LNCaP clone FGC (cell line): ENCODE measurements around the gene CNST.

Source experiments
- DNase-seq: peaks from one replicate; pipeline ENCODE4 v3.0.0-alpha.2; 2011; ENCODE audit warnings: low read depth
- H3K4me3 ChIP-seq: 2 replicates; pipeline ENCODE4 v1.5.1; 2011; ENCODE audit warnings: mild to moderate bottlenecking, low read depth, low read length, control low read depth
- TF ChIP-seq, protein P1 (sequence below): IDR thresholded peaks from 2 replicates; pipeline ENCODE4 v1.5.1; 2012; ENCODE audit warnings: mild to moderate bottlenecking; ENCODE audit not compliant: control insufficient read depth, insufficient read depth; ENCODE audit errors: extremely low read depth

Gene CNST

DNA sequence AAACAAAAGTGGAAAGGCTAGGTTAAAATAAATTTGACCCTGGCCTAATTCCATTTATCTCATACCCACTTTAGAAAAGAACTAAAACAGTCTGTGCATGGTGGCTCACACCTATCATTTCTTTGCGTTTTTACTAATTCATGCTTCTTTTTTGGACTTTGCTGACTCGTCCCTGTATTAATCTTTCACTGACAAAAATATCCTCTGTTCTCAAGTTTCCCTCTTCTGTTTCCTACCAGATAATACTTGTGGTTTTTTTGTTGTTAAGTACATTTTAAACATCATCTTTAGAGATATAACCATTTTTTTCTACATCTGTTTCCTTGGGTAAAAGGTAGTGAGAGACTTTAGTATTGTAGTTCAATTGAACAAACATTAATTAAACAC lies 11.5 kb downstream of the CNST start:
- no peak overlapping the region for H3K4me3 ChIP-seq
- DNase-seq = no peak
- TF ChIP-seq, protein P1, sequence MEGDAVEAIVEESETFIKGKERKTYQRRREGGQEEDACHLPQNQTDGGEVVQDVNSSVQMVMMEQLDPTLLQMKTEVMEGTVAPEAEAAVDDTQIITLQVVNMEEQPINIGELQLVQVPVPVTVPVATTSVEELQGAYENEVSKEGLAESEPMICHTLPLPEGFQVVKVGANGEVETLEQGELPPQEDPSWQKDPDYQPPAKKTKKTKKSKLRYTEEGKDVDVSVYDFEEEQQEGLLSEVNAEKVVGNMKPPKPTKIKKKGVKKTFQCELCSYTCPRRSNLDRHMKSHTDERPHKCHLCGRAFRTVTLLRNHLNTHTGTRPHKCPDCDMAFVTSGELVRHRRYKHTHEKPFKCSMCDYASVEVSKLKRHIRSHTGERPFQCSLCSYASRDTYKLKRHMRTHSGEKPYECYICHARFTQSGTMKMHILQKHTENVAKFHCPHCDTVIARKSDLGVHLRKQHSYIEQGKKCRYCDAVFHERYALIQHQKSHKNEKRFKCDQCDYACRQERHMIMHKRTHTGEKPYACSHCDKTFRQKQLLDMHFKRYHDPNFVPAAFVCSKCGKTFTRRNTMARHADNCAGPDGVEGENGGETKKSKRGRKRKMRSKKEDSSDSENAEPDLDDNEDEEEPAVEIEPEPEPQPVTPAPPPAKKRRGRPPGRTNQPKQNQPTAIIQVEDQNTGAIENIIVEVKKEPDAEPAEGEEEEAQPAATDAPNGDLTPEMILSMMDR = no peak

DNA sequence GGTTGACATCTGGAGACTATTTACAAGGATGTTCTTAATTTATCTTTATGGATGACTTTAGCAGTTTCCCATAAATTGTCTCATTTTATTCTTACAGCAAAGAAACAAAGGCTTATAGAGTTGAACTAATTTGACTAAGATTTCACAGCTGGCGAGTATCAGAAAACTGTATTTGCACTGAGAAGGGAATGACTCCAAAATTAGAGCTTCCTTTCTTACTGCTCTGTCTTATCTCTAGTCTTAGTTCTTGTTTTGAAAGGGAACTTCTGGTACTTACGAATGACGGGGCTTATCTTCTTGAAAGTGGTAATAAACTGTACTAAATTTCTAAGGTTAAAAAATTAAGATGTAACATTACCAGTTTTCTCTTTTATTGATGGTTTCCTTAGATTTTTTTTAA lies 13.6 kb downstream of the CNST start:
- H3K4me3 ChIP-seq = no peak overlapping the region
- TF ChIP-seq, protein P1 = no peak
- DNase-seq = no peak

DNA sequence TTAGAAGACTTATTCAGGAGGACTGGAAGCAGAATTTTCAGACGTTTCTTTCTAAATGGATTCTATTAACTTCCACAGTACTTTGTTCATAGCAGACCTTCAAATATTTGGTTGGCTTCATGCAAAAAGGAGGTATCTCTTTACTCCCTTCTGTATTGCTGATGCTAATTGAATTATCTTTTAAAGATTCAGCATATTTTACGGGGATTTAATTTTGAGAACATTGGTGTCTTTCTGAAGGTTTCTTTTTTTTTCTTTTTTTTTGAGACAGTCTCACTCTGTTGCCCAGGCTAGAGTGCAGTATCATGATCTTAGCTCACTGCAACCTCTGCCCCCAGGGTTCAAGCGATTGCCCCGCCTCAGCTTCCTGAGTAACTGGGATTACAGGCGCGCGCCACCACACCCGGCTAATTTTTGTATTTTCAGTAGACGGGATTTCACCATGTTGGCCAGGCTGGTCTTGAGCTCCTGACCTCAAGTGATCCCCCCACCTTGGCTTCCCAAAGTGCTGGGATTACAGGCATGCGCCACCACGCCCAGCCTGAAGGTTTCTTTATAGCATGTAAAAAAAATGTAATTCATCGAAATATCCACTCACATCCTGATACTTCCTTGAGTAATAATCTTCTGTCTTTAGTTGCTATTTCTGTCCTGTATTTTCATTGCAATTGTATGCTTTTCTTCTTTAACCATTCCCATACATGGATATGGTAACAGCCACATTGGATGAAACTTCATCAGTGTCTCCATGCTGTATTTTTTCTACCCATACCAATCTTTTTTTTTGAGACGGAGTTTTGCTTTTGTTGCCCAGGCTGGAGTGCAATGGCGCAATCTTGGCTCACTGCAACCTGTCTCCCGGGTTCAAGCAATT lies 14.5 kb downstream of the CNST start:
- DNase-seq = no peak
- TF ChIP-seq, protein P1 = no peak
- H3K4me3 ChIP-seq = no peak overlapping the region

DNA sequence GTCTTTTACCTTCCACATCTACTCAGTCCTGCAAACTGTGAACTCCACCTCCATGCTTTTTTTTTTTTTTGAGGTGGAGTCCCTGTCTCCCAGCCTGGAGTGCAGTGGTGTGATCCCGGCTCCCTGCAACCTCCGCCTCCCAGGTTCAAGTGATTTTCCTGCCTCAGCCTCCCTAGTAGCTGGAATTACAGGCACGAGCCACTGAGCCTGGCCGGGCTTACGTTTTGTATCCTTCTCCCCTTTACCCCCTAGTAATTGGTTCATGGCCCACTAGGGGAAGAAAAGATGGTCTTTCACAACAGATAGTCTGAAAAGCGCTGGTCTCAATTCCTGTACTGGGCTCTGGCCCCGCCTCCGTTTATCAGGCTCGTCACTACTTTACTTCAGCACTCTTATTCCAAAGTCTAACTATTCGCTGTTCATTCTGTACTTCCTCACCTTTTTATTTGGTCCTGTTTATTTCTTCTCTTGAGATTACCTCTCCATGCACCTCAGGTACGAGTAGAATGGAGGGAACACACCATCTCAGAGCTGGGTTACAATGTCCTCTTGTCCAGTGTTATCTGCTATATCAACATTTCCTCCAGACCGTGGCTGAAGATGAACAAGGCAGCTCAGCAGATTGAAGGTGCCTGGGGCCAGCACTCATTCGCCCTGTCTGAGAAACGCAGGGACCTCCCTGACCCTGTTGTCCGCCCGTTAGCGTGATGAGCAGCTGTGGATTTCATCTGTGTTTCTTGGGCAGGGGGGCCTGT lies 16.2 kb downstream of the CNST start:
- no peak for DNase-seq
- H3K4me3 ChIP-seq = peak overlapping the region; percentile 1
- TF ChIP-seq, protein P1 = no peak

DNA sequence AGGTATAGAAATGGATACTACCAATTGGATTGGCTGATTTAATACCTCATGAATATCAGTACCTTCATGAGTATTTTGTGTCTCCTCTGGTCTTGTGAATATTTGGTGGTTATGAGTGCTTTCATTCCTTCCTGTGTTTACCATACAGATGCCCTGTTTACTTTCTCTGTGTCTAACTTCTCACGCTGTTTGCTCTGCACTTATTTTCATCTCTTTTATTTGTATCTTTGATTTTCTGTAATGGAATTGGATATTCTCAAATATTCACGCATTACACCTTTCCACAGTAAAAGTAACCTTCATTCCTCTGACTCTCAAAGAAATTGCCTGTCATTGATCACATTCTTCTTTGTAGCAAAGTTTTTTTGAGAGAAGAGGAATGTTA lies 16.8 kb downstream of the CNST start:
- TF ChIP-seq, protein P1 = no peak
- DNase-seq = no peak
- H3K4me3 ChIP-seq = peak overlapping the region; percentile 1

DNA sequence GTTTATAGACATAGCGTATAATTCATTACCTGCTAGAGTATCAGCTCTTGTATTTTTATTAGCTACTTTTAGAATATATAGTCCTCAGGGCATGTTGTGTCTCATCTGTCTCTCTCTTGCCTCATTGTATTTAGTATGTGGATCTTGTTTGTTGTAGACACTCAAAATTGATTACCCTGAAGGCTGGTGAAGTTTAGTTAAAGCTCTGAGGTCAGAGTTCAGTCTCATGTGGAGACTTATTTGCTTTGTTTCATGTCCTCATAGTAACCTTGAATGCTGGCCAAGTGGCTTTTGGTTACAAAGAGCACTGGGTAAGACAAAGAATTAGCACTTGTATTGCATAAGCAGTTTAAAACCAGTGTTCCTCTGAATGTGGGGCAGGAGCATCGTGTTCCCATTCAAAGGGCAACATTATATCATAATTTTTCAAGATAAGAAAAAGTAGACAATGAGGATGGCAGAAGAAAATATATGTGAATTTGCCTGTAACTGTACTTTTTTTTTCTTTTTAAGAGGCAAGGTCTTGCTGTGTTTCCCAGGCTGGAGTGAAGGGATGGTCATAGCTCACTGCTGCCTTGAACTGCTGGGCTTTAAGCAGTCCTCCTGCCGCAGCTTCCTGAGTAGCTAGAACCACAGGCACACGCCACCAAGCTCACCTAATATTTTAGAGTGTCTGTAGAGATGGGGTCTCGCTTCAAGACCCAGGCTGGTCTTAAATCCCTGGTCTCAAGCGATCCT lies 17.4 kb downstream of the CNST start:
- TF ChIP-seq, protein P1 = no peak
- peak; percentile 93 for DNase-seq

More for the DNA sequence above, 17.4 kb downstream of the CNST start:
- peak overlapping the region; percentile 1; the same call in 1 of the 2 replicates for H3K4me3 ChIP-seq
